IPS-11a (cell line): Measurements from ENCODE around the gene ZNF248.
"Not testable (repeated sequence)": the region's sequence is repeated elsewhere in the genome, so short reads cannot be mapped to it uniquely, and the experiment has no call there.

Experiments
- H3K4me3 ChIP-seq: one replicate; pipeline ENCODE4 v1.5.1; 2013; ENCODE audit warnings: low read depth, low read length, control low read depth

Gene ZNF248

GRCh38 chr10:37857287-37858211 is at the start of gene ZNF248:
ZNF248 (minus strand) TSS chr10:37857610; CDS start chr10:37856310, 1,300 bp downstream.
- peak within 1 kb of the TSS; percentile 33 for H3K4me3 ChIP-seq

- no peak overlapping the region for H3K4me3 ChIP-seq
These were observed 49.0 kb upstream of the ZNF248 start for GRCh38 chr10:37906382-37906781.

- no peak overlapping the region for H3K4me3 ChIP-seq
These were observed 39.0 kb upstream of the ZNF248 start for GRCh38 chr10:37896436-37896835.

DNA sequence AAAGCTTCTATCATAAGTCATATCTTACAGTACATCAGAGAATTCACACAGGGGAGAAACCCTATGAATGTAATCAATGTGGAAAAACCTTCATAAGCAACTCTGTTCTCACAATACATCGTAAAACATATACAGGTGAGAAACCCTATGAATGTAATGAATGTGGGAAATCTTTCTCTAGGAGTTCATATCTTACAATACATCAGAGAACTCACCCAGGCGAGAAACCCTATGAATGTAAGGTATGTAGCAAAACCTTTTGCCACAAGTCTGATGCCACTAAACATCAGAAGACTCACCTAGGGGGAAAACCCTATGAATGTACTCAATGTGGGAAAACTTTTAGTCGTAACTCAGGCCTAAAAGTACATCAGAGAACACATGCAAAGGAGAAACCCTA is 38.3 kb upstream of the ZNF248 start:
- no peak overlapping the region for H3K4me3 ChIP-seq

GRCh38 chr10:37885850-37886249 is 28.4 kb upstream of the ZNF248 start:
- H3K4me3 ChIP-seq = no peak overlapping the region

DNA sequence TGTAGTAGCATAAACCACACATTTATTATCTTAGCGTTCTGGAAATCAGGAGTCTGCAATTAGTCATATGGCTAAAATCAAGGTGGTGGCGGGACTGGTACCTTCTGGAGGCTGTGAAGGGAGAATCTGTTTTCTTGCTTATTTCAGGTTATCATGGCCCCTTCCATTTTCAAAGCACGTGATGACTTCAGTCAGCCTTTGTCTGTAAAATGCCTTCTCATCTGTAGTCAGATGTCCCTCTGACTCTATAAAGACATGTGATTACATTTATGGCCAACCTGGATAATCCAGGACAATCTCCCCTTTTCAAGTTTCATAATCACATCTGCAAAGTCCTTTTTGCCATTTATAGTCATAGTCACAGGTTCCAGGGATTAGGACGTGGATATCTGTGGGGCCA is 15.5 kb upstream of the ZNF248 start:
- no peak overlapping the region for H3K4me3 ChIP-seq

DNA sequence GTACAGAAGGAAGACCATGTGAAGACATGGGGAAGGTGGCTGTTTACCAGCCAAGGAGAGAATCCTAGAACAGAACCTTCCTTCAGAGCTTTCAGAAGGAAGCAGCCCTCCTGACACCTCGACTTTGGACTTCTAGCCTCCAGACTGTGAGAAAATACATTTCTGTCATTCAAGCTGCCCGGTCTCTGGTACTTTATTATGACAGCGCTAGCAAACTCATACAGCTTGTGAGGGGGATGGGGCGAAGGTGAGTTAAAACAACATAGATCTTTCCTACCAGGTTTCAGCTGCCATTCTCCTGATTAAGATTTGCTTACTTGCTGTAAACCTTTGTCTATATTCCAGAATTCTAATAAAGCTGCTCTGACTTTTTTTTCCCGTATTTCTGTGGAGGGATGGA is 14.9 kb upstream of the ZNF248 start:
- no peak overlapping the region for H3K4me3 ChIP-seq

DNA sequence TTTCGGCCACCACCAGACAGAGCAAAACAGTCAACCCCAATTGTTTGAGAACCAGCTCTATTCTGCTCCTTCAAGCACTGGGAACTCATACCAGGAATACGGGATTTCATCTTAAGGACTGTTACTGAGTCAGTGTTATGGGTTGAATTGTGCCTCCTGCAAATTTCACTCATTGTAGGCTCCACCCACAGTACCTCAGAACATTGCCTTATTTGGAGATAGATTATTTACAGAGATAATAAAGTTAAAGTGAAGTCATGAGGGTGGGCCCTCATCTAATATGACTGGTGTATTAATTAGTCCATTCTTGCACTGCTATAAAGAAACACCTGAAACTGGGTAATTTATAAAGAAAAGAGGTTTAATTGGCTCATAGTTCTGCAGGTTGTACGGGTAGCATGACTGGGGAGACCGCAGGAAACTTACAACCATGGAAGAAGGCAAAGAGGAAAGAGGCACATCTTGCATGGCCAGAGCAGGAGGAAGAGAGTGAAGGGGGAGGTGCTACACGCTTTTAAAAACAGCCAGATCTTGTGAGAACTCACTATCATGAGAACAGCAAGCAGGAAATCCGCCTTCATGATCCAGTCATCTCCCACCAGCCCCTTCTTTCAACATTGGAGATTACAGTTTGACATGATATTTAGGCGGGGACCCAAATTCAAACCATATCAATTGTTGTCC is 14.3 kb upstream of the ZNF248 start:
- H3K4me3 ChIP-seq = no peak overlapping the region

DNA sequence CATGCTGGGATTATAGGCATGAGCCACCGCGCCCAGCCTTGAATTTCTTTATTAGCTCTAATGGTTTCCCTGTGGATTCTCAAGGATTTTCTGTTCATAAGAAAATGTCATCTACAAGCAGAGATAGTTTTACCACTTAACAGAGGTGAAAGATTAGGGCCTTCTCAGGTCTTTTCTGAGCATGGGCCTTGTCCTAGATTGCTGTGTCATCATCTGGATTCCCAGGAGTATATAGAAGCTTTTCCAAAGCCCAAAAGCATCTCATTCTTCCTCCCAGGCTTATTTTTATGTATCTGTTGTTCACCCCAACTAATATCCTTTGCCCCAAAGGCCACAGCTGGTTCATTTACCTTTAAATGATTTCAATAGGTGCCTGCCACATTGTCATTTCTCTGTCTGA is 13.7 kb upstream of the ZNF248 start:
- H3K4me3 ChIP-seq = no peak overlapping the region

- H3K4me3 ChIP-seq = no peak overlapping the region
These were observed 11.4 kb upstream of the ZNF248 start for GRCh38 chr10:37868796-37869195.

- H3K4me3 ChIP-seq = no peak overlapping the region
These were observed 8.8 kb upstream of the ZNF248 start for GRCh38 chr10:37865957-37866803.

DNA sequence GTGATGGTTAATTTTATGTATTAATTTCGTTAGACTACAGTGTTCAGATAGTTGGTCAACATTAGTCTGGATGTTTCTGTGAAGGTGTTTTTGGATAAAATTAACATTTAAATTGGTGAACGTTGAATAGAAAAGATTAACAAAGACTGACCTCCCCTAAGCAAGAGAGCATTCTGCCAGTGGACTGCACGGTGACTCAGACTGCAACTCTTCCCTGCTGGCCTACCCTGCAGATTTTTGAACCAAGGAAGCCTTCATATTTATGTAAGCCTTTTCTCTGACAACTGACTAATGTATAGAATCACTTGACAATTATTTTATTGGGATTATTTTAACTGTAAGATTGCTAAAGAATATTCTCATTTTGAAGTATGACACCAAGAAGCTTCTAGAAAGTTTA is 7.9 kb upstream of the ZNF248 start:
- no peak overlapping the region for H3K4me3 ChIP-seq

DNA sequence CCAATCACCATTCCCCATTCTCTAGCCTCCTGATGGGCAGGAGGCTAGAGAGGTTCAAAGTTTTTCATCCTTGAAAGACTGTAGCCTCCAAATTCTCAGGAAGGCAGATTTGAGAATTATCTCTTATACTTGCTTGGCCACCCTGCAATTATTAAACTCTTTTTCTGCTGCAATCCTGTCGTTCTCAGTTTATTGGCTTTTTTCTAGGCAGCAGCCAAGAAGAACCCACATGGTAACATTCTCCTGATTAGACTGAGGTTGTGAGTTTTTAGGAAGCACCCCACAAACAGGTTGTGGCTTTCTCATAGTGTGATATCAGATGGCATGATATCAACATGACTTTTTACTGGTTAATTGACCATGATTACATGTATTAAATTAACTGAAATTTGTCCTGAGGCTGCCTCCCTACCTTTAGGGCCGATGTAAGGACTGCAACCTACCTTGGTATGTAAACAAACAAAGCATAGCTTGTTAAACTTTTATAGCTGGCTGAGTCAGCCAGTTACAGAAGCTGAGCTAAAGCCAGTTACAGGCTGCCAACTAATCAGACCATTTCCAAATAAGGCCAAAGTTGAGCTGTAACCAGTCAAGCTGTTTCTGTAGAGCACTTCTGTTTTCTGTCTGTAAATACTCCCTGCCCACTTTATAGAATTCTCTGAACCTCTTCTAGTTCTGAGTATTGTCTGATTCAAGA is 3.2 kb upstream of the ZNF248 start:
- H3K4me3 ChIP-seq = no peak overlapping the region

DNA sequence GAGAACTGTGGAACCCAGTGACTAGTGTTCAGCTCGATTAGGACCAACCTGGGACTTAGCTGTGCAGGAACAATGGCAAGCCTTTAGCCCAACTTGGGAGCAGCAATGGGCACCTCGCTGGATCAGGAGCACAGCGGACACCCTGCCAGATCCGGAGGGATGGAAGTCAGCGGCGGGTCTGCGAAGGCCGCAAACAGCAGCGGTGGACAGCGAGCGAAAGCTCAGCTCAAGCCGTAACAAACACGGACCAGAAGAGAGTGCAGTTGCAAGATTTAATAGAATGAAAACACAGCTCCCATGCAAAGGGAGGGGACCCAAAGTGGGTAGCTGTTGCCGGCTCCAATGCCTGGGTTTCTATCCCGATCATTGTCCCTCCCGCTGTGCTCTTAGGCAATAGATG is 1.9 kb upstream of the ZNF248 start:
- H3K4me3 ChIP-seq = not testable (repeated sequence)

GRCh38 chr10:37856881-37857286 is 526 bp downstream of the ZNF248 start:
- H3K4me3 ChIP-seq = peak overlapping the region; percentile 33

DNA sequence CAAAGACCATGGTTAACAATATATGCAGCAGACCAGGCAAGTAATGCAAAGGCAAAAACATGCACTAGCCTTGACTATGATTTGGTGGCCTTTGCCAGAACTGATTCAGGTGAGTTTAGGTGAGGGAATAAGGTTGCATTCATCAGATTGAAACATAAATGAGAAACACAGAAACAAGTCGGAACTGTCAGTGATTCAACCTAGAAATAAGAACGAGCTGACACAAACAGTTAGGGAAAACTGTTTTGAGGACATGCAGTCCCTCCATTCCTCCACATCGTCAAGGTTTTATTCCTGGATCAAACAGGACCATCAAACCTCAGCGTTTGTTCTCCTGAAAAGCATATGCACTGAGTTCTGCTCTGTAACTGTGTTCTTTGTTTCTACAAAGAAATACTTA is 1.8 kb downstream of the ZNF248 start:
- no peak overlapping the region for H3K4me3 ChIP-seq

DNA sequence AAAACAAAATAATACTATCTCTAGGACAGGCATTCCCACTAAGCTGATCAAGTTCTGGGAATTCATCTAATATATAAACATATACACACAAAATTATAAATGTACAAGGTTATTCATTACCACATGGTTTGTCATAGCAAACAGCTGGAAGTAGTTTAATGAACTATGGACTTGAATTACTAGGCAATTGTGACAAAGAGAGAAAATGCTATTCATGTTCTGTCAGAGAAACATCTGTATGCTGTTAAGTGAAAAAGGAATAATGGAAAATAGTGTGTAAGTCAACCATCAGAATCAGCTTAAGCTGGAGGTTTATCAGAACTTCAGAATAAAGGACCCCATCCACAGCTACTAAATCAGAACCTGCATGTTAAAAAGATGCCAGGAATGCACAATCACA is 2.8 kb downstream of the ZNF248 start:
- no peak overlapping the region for H3K4me3 ChIP-seq

DNA sequence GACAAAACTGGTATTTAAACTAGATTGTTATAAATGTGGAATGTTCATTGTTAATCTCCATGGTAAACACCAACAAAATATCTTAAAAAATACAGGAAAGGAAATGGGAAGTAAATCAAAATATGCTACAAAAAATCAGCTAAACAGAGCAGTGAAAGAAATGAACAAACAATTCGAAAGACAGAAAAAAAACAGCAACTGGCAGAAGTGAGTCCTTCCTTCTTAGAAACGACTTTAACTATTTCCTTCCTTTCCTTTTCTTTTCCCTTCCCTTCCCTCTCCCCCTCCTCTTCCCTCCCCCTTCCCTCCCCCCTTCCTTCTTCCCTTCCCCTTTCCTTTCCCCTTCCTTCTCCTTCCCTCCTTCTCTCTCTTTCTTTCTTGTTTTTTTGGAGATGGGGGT is 12.8 kb downstream of the ZNF248 start:
- no peak overlapping the region for H3K4me3 ChIP-seq

- no peak overlapping the region for H3K4me3 ChIP-seq
These were observed 18.2 kb downstream of the ZNF248 start for GRCh38 chr10:37839243-37839642.

DNA sequence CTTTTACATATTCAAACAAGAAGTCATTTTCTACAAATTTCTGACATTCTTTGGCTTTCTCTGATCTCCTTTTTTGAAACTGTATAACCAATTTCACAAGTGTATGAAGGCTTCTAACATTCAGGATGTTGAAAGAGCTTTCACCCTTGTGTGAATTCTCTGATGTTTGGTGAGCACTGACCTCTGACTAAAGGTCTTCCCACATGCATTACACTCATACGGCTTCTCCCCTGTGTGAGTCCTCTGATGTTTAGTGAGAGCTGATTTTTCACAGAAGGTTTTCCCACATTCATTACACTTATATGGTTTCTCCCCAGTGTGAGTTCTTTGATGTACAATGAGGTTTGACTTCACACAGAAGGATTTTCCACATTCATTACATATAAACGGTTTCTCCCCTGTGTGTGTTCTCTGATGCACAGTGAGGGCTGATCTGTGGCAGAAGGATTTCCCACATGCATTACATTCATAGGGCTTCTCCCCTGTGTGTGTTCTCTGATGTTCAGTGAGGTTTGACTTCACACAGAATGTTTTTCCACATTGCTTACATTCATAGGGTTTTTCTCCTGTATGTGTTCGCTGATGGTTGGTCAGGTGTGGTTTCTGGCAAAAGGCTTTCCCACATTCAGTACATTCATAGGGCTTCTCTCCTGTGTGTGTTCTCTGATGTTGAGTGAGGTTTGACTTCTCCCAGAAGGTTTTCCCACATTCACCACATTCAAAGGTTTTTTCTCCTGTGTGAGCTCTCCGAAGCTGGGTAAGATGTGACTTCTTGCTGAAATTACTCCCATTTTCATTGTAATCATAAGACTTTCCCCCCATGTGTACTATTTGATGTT is 25.7 kb downstream of the ZNF248 start:
- no peak overlapping the region for H3K4me3 ChIP-seq
